IPS-15b (cell line): ENCODE results near the gene BLTP2.
"Not testable (repeated sequence)": the region's sequence is repeated elsewhere in the genome, so short reads cannot be mapped to it uniquely, and the experiment has no call there.

ENCODE experiments used
- H3K27me3 ChIP-seq: one replicate; pipeline ENCODE4 v1.6.1; 2013; ENCODE audit warnings: low read length; ENCODE audit not compliant: control insufficient read depth, insufficient read depth
- H3K36me3 ChIP-seq: one replicate; pipeline ENCODE4 v1.6.1; 2013; ENCODE audit warnings: low read length; ENCODE audit not compliant: control insufficient read depth, insufficient read depth
- H3K4me1 ChIP-seq: one replicate; pipeline ENCODE4 v1.6.1; 2013; ENCODE audit warnings: mild to moderate bottlenecking, low read length; ENCODE audit not compliant: control insufficient read depth, insufficient read depth
- H3K4me3 ChIP-seq: one replicate; pipeline ENCODE4 v1.5.1; 2013; ENCODE audit warnings: low read depth, low read length
- H3K9ac ChIP-seq: one replicate; pipeline ENCODE4 v1.6.1; 2013; ENCODE audit warnings: low read depth, mild to moderate bottlenecking, low read length
- H3K9me3 ChIP-seq: one replicate; pipeline ENCODE4 v1.6.1; 2013; ENCODE audit warnings: mild to moderate bottlenecking, low read length; ENCODE audit not compliant: control insufficient read depth, insufficient read depth

Gene BLTP2

DNA sequence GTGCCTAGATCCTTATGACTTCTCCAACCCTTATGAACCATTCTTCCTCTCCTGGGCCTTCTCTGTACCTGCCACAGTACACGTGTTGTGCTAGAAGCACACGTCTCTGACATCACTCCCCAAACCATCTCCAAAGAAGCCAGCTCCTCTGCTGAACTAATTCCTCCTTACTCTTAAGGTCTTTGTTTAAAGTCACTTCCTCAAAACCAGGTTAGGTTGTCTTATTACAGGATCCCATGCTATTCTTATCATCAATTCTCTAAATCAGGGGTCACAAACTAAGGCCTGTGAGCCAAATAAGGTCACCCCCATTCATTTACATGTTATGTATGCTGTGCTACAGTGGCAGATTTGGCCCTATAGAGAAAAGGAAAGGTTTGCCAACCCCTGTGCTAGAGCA, 21.0 kb upstream of the BLTP2 start:
- Histone ChIP-seq H3K27me3 (no peaks in the 10 kb centered on the region), H3K4me1 (peaks cover 7% of the 10 kb centered on the region), H3K9ac (no peak overlapping the region), H3K9me3 (no peaks in the 10 kb centered on the region), H3K4me3 (no peak overlapping the region), H3K36me3 (peaks cover 13% of the 10 kb centered on the region)

DNA sequence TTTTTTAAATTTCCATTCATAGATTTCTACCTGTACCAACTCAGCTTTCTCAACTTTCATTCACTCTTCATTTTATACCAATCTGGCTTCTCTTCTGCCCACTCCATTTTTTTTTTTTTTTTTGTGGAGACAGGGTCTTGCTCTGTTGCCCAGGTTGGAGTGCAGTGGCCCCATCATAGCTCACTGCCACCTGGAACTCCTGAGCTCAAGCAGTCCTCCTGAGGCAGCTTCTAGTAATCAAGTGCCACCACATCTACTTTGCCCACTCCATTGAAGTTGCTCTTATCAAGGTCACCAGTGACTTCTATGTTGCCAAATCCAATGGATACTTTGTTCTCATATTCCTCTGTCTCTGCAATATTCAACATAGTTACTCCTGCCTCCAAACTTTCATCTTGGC, 18.8 kb upstream of the BLTP2 start:
- Histone ChIP-seq H3K4me3 (peak overlapping the region; percentile 100), H3K36me3 (peaks cover 22% of the 10 kb centered on the region), H3K9me3 (no peaks in the 10 kb centered on the region), H3K4me1 (peaks cover 7% of the 10 kb centered on the region), H3K9ac (no peak overlapping the region), H3K27me3 (no peaks in the 10 kb centered on the region)

DNA sequence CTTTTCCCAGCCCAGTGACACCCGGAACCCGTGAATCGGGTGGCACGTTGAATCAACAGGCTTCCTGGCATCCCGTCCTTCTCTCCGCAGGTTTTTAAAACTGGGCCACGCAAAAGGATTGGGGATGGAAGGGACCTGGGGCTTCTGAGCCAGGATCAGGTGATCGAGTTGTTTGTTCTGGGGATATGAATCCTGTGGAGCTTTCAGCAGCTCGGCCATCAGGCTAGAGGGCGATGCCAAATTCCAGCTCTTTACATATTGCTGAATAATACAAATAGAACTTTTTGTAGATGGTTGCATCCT, 17.5 kb upstream of the BLTP2 start:
- Histone ChIP-seq H3K36me3 (peaks cover 21% of the 10 kb centered on the region), H3K4me1 (peaks cover 7% of the 10 kb centered on the region), H3K27me3 (no peaks in the 10 kb centered on the region), H3K9me3 (no peaks in the 10 kb centered on the region), H3K4me3 (peak overlapping the region; percentile 100), H3K9ac (peak overlapping the region; percentile 95)

DNA sequence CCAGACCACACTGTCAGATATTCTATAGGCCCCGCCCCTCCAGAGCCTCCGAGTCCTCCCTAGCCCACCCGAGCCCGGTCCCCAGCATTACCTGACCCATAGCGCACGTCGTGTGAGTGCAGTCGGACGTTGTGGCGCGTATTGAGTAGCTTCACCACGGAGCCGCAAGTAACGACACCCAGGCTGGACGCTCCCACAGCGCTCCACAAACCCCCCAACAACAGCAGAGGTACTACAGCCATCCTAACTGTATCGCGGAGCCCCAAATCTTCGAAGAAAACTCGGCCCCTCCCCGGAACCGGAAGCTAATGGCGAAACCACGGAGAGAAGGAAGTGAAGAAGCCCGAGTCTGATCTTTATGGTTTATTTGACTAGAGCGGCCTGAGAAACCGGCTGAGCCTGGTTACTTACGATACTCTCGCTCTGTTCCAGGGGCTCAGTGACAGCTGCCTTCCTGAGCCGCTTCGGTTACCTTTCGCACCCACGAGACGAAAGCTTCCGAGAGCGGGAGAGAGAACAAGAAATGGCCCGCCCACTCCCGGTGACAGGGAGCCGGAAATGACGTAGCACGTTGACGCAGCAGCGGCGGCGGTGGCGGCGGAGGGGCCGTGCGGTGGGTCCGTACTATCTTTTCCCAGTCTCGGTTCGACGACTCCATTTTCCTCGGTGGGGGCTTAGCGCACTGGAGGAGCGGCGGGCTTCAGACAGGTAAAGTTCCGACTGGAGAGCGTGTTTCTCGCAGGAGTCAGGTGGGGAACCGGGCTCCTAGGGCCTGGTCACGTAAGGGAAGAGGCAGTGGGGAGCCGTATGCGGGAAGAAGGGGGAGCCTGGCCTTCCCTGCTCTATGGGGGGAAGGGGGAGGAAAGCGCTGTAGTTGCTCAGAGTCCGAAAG, 16.9 kb upstream of the BLTP2 start, which contains the start of the genes SDF2 and SUPT6H:
Gene SDF2, minus strand, starts transcription at position 272 of the 892 bp plus-strand sequence. Its CDS starts 30 bp downstream, at position 242.
Gene SUPT6H, plus strand, starts transcription at position 571 of the 892 bp plus-strand sequence. CDS start 11,197 bp downstream, outside the sequence.
- Histone ChIP-seq H3K4me1 (peaks cover 7% of the 10 kb centered on the region), H3K9ac (peak within 1 kb of the TSS; percentile 95), H3K9me3 (no peaks in the 10 kb centered on the region), H3K36me3 (peaks cover 21% of the 10 kb centered on the region), H3K4me3 (peak within 1 kb of the TSS; percentile 100), H3K27me3 (no peaks in the 10 kb centered on the region)

DNA sequence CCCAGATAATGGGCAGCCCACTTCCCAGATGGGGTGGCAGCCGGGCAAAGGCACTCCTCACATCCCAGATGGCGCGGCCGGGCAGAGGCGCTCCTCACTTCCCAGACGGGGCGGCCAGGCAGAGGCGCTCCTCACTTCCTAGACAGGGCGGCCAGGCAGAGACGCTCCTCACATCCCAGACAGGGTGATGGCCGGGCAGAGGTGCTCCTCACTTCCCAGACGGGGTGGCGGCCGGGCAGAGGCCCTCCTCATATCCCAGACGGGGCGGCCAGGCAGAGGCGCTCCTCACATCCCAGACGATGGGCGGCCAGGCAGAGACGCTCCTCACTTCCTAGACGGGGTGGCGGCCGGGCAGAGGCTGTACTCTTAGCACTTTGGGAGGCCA, 14.5 kb upstream of the BLTP2 start:
- H3K27me3 ChIP-seq, H3K4me1 ChIP-seq, H3K9me3 ChIP-seq, H3K4me3 ChIP-seq, H3K9ac ChIP-seq: not testable (repeated sequence)
- H3K36me3 ChIP-seq: peaks cover 18% of the 10 kb centered on the region

DNA sequence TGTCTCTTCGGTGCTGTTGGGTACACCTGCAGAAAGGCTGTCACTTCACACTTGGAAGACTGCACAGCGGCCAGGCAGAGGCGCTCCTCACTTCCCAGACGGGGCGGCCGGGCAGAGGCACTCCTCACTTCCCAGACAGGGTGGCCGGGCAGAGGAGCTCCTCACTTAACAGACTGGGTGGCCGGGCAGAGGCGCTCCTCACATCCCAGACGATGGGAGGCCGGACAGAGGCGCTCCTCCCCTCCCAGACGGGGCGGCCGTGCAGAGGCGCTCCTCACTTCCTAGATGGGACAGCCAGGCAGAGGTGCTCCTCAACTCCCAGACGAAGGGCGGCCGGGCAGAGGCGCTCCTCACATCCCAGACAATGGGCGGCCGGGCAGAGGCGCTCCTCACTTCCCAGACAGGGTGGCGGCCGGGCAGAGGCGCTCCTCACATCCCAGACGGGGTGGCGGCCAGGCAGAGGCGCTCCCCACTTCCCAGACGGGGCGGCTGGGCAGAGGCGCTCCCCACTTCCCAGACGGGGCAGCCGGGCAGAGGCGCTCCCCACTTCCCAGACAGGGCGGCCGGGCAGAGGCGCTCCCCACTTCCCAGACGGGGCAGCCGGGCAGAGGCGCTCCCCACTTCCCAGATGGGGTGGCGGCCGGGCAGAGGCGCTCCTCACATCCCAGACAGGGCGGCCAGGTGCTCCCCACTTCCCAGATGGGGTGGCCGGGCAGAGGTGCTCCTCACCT, 14.0 kb upstream of the BLTP2 start:
- H3K4me3 ChIP-seq, H3K4me1 ChIP-seq, H3K9ac ChIP-seq, H3K9me3 ChIP-seq, H3K27me3 ChIP-seq: not testable (repeated sequence)
- peaks cover 20% of the 10 kb centered on the region for H3K36me3 ChIP-seq

DNA sequence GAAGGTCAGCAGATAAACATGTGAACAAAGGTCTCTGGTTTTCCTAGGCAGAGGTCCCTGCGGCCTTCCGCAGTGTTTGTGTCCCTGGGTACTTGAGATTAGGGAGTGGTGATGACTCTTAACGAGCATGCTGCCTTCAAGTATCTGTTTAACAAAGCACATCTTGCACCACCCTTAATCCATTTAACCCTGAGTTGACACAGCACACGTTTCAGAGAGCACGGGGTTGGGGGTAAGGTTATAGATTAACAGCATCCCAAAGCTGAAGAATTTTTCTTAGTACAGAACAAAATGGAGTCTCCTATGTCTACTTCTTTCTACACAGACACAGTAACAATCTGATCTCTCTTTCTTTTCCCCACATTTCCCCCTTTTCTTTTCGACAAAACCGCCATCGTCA, 13.4 kb upstream of the BLTP2 start:
- peaks cover 20% of the 10 kb centered on the region for H3K36me3 ChIP-seq

DNA sequence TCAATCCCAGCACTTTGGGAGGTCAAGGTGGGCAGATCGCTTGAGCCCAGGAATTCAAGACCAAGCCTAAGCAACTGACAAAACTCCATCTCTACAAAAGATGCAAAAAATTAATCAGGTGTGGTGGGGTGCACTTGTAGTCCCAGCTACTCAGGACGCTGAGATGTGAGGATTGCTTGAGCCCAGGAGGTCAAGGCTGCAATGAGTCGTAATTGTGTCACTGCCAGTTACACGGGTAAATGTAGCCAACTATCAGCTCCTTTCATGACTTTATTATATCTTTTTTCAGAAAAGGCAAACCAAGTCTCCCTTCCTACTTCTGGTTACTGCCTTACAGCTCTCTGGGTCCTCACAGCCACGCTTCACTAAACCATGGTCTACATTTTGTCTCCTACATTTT, 12.8 kb upstream of the BLTP2 start:
- Histone ChIP-seq H3K27me3 (no peaks in the 10 kb centered on the region), H3K9me3 (no peaks in the 10 kb centered on the region), H3K9ac (no peak overlapping the region), H3K4me1 (peaks cover 3% of the 10 kb centered on the region), H3K4me3 (no peak overlapping the region), H3K36me3 (peaks cover 20% of the 10 kb centered on the region)

More for the DNA sequence above, 13.4 kb upstream of the BLTP2 start:
- H3K4me1 ChIP-seq, H3K9me3 ChIP-seq, H3K4me3 ChIP-seq, H3K27me3 ChIP-seq, H3K9ac ChIP-seq: not testable (repeated sequence)

DNA sequence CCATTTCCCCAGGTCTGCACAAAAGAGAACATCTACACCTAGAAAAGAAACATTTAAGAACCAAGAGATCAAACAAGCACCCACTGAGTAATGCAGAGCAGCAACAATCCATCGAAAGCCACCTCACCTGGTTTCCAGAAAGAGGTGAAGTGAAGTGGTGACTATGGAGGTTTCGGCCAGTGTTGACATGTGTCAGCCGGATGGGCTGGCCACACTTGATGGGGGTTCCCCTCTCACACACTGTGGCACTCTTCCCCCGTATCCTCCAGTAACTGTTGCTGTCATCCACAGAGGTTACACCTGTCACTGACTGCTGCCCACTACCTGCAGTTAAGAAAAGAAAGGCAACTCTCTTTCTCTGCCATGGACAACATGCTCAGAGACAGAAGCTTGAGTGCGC, 10.2 kb upstream of the BLTP2 start:
- H3K4me1 ChIP-seq: no peaks in the 10 kb centered on the region
- no peak overlapping the region for H3K4me3 ChIP-seq
- H3K27me3 ChIP-seq: no peaks in the 10 kb centered on the region
- no peak overlapping the region for H3K9ac ChIP-seq
- no peaks in the 10 kb centered on the region for H3K9me3 ChIP-seq
- H3K36me3 ChIP-seq: peaks cover 20% of the 10 kb centered on the region

DNA sequence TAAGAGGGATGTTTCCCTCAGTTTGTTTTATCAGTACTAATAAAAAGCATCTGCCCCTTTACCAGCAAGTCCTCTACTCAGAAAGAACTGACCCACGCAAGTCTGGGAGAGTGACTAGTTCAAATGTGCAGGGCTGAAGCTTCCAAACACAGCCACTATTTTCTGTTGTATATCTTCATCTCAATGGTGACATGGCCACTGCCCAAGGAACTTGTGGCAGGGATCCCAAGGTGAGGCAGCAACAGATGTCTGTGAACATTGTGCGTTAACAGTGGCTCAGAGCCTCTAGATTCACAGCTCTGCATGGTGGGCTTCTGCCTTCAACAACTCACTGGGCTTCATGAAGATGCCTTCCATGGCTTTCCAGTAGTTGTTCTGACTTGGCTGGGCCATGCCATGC, 3.7 kb upstream of the BLTP2 start:
- no peaks in the 10 kb centered on the region for H3K27me3 ChIP-seq
- peaks cover 3% of the 10 kb centered on the region for H3K4me1 ChIP-seq
- no peak overlapping the region for H3K9ac ChIP-seq
- peaks cover 9% of the 10 kb centered on the region for H3K36me3 ChIP-seq
- no peaks in the 10 kb centered on the region for H3K9me3 ChIP-seq
- H3K4me3 ChIP-seq: no peak overlapping the region

DNA sequence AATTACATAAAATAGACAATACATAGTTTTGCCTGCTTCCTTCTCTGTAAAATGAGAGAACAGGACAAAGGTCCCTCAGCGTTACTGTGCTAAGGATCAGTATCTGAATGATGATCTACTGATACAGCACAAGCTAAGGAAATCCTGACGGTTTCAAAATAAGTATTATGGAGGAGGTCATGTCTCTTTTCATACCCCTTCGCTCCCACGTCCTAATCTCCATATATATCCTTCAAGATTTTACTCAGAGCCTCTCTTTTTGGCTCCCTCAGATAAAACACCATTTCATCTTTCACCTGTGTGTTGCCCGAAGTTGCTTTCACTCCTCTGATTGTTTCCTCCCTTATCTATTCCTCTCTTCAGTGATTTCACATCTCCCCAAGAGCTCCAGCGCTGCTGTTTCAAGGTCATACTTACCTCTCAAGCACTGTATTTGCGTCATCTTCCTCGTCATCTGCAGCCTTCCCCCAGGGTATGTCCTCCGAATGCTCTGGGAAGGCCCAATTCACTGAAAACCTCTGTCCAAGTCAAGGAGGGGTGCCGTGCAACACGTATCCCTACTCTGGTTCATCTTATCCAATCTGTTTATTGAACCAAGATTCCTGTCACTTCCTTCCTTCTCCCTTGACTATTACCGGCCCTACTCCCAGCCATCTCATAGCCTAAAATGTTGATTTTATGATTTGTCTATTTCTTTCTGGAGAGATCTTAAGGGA, 1.2 kb upstream of the BLTP2 start:
- Histone ChIP-seq H3K4me3 (no peak overlapping the region), H3K36me3 (peaks cover 21% of the 10 kb centered on the region), H3K9me3 (no peaks in the 10 kb centered on the region), H3K27me3 (no peaks in the 10 kb centered on the region), H3K9ac (peak overlapping the region; percentile 70), H3K4me1 (peaks cover 3% of the 10 kb centered on the region)
